GM21447 (cell line): ENCODE data around the gene ANKDD1A.

Experiments used
- ATAC-seq: cut with Tn5 transposase; IDR thresholded peaks from one replicate; pipeline ENCODE4 v1.9.1; 2021; ENCODE audit not compliant: unreplicated experiment

Gene ANKDD1A

GRCh38 chr15:64895285-64896065 is 16.2 kb upstream of the ANKDD1A start:
- ATAC-seq = peak; percentile 26

GRCh38 chr15:64896371-64897069 is 15.2 kb upstream of the ANKDD1A start:
- ATAC-seq = no peak

- no peak for ATAC-seq
Observed at GRCh38 chr15:64897345-64897985, 14.2 kb upstream of the ANKDD1A start.

GRCh38 chr15:64898406-64898805 is 13.3 kb upstream of the ANKDD1A start:
- ATAC-seq = no peak

GRCh38 chr15:64901141-64901540 is 10.6 kb upstream of the ANKDD1A start:
- no peak for ATAC-seq

- no peak for ATAC-seq
Observed at GRCh38 chr15:64901914-64902313, 9.8 kb upstream of the ANKDD1A start.

- ATAC-seq = no peak
Observed at GRCh38 chr15:64902863-64903262, 8.8 kb upstream of the ANKDD1A start.

- no peak for ATAC-seq
Observed at GRCh38 chr15:64903326-64903950, 8.3 kb upstream of the ANKDD1A start.

- no peak for ATAC-seq
Observed at GRCh38 chr15:64904189-64904588, 7.5 kb upstream of the ANKDD1A start.

GRCh38 chr15:64905119-64905831 is 6.4 kb upstream of the ANKDD1A start:
- ATAC-seq = peak; percentile 73

GRCh38 chr15:64905941-64906340 is 5.8 kb upstream of the ANKDD1A start:
- no peak for ATAC-seq

- no peak for ATAC-seq
Observed at GRCh38 chr15:64906402-64906801, 5.3 kb upstream of the ANKDD1A start.

GRCh38 chr15:64907991-64908390 is 3.7 kb upstream of the ANKDD1A start:
- ATAC-seq = no peak

- ATAC-seq = no peak
Observed at GRCh38 chr15:64909546-64909945, 2.2 kb upstream of the ANKDD1A start.

GRCh38 chr15:64912379-64913325 is 950 bp downstream of the ANKDD1A start:
- ATAC-seq = no peak

- ATAC-seq = no peak
Observed at GRCh38 chr15:64915518-64916227, 4.0 kb downstream of the ANKDD1A start.

- no peak for ATAC-seq
Observed at GRCh38 chr15:64916365-64916764, 4.7 kb downstream of the ANKDD1A start.

- no peak for ATAC-seq
Observed at GRCh38 chr15:64917211-64917610, 5.5 kb downstream of the ANKDD1A start.

GRCh38 chr15:64919721-64920120 is 8.0 kb downstream of the ANKDD1A start:
- no peak for ATAC-seq
